Natural killer cell (primary cell): ENCODE data around the gene SYNDIG1. TPM values are rescaled to one million over a fixed set of nuclear protein-coding genes. Genes with fewer than 3 reads are reported as not detected.

Experiments used
- ATAC-seq, 3 donors: fragments of 150-1000 bp in 2 of 3; fragments of 200-7000 bp in 1 of 3; cut with Tn5 transposase; 1 replicate in 1 of 3; 2 replicates in 2 of 3; pipeline ENCODE4 v1.10.0; 2021; ENCODE audit warnings: mild to moderate bottlenecking in 2 of 3, moderate library complexity in 2 of 3
- DNase-seq, 2 donors: peaks; one replicate each; pipeline versions ENCODE4 v3.0.0 to v3.0.0-alpha.2; 2013 to 2021; ENCODE audit warnings: mixed read lengths in 1 of 2
- H3K27ac ChIP-seq: one replicate; pipeline ENCODE4 v1.5.1; 2013; ENCODE audit warnings: mild to moderate bottlenecking, low read length
- H3K27me3 ChIP-seq: one replicate; pipeline ENCODE4 v1.6.1; 2013; ENCODE audit warnings: low read length; ENCODE audit not compliant: control insufficient read depth, insufficient read depth
- H3K36me3 ChIP-seq: one replicate; pipeline ENCODE4 v1.6.1; 2013; ENCODE audit warnings: low read length; ENCODE audit not compliant: control insufficient read depth, insufficient read depth
- H3K4me1 ChIP-seq: one replicate; pipeline ENCODE4 v1.6.1; 2013; ENCODE audit warnings: low read length; ENCODE audit not compliant: control insufficient read depth, insufficient read depth
- H3K4me3 ChIP-seq: one replicate; pipeline ENCODE4 v1.5.1; 2013; ENCODE audit warnings: low read length
- H3K9me3 ChIP-seq: one replicate; pipeline ENCODE4 v1.6.1; 2013; ENCODE audit warnings: low read length; ENCODE audit not compliant: control insufficient read depth, insufficient read depth
- H3K27ac Mint-ChIP-seq, 2 donors: one replicate each; pipeline ENCODE4 v1.8.0; 2022; ENCODE audit warnings: mild to moderate bottlenecking in 2 of 2, mixed read lengths in 2 of 2, moderate library complexity in 1 of 2
- H3K27me3 Mint-ChIP-seq, 2 donors: one replicate each; pipeline ENCODE4 v1.8.0; 2022; ENCODE audit warnings: low read depth in 2 of 2, mixed read lengths in 2 of 2
- H3K36me3 Mint-ChIP-seq: one replicate; pipeline ENCODE4 v1.8.0; 2022; ENCODE audit warnings: mixed read lengths
- H3K4me1 Mint-ChIP-seq, 2 donors: one replicate each; pipeline ENCODE4 v1.8.0; 2022; ENCODE audit warnings: mixed read lengths in 2 of 2
- H3K4me3 Mint-ChIP-seq: one replicate; pipeline ENCODE4 v1.8.0; 2022; ENCODE audit warnings: mild to moderate bottlenecking, moderate library complexity, mixed read lengths
- H3K9me3 Mint-ChIP-seq, 2 donors: one replicate each; pipeline ENCODE4 v1.8.0; 2022; ENCODE audit warnings: mixed read lengths in 2 of 2
- WGBS: methylation state at CpG from one replicate; pipeline ENCODE4 v1.1.7; 2013; ENCODE audit warnings: missing lambda C conversion rate; ENCODE audit not compliant: insufficient coverage; 5-methylcytosine and 5-hydroxymethylcytosine counted together
- intact Hi-C: fragments of 100-400 bp; cut with micrococcal nuclease; formaldehyde crosslinking; loops from one replicate; pipeline ENCODE4 v1.14.2; 2022
- total RNA-seq, 4 donors: library from RNA; stranded (reverse); fragments of 120-200 nt in 1 of 4; gene quantifications; one replicate each; pipeline versions ENCODE4 v1.2.3 to v1.2.4, GENCODE V29; 2013 to 2022
- TF ChIP-seq, protein P1 (sequence below): fragments of 200-600 bp; IDR thresholded peaks from one replicate; pipeline ENCODE4 v1.8.0; 2022; ENCODE audit warnings: antibody characterized with exemption

Gene SYNDIG1
- total RNA-seq, 3 donors from 2014 or later (not counting 1 experiment from before 2014, with no cell fraction given): not detected

DNA sequence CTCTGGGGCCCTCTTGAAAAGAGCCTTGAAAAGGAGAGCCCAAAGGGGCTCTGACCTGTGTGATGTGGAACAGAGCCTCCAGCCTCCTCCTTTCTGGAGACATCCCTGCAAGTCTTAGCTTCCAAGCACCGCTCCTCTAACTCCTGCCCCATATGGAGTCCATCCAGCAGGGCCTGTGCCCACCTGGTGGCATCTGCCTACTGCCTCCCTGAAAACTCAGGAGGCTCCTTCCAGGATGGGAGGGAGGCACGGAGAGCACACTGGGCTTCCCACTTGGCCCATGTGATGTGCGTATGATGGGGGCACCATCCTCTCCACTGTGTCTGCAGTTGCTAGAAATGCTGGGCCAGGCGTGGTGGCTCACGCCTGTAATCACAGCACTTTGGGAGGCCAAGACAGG is 98.1 kb downstream of the SYNDIG1 start:
- no peaks in the 10 kb centered on the region for H3K9me3 Mint-ChIP-seq
- TF ChIP-seq, protein P1, sequence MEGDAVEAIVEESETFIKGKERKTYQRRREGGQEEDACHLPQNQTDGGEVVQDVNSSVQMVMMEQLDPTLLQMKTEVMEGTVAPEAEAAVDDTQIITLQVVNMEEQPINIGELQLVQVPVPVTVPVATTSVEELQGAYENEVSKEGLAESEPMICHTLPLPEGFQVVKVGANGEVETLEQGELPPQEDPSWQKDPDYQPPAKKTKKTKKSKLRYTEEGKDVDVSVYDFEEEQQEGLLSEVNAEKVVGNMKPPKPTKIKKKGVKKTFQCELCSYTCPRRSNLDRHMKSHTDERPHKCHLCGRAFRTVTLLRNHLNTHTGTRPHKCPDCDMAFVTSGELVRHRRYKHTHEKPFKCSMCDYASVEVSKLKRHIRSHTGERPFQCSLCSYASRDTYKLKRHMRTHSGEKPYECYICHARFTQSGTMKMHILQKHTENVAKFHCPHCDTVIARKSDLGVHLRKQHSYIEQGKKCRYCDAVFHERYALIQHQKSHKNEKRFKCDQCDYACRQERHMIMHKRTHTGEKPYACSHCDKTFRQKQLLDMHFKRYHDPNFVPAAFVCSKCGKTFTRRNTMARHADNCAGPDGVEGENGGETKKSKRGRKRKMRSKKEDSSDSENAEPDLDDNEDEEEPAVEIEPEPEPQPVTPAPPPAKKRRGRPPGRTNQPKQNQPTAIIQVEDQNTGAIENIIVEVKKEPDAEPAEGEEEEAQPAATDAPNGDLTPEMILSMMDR: no peak

DNA sequence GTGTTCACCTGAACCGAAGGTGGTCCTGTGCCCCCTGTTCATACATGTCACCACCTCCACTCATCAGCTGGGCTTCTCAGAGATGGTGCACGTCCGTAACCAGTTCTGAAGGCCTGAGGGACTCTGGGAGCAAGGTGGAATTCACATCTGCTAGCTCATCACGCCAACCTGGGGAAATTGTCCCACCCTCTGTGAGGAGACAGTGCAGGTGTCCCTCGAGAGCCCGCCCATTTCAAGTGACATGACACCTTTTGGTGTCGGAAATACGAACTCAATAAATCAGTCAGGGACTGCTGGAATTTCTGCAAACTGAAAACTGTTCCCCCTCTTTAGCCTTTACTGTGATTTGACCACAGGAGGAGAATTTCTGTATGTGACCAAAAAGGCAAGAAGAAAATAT is 99.4 kb downstream of the SYNDIG1 start:
- Mint-ChIP-seq H3K4me3 (no peak overlapping the region), H3K27ac (no peak overlapping the region), H3K27me3 (peaks cover 2 to 16% of the 10 kb centered on the region in 2 donors), H3K4me1 (no peaks in the 10 kb centered on the region), H3K36me3 (no peaks in the 10 kb centered on the region), H3K9me3 (no peaks in the 10 kb centered on the region)
- H3K4me1 ChIP-seq: no peaks in the 10 kb centered on the region
- no peak for DNase-seq
- no peak for ATAC-seq
- WGBS: 87% methylated on average over 8 of the region's 8 CpGs
- intact Hi-C loops: no loop called here
- H3K27ac ChIP-seq: no peak overlapping the region
- TF ChIP-seq, protein P1: no peak
- no peaks in the 10 kb centered on the region for H3K27me3 ChIP-seq
- H3K9me3 ChIP-seq: peaks cover under 1% of the 10 kb centered on the region
- no peak overlapping the region for H3K4me3 ChIP-seq
- no peaks in the 10 kb centered on the region for H3K36me3 ChIP-seq

More for the DNA sequence above, 98.1 kb downstream of the SYNDIG1 start:
- Mint-ChIP-seq H3K4me1 (no peaks in the 10 kb centered on the region), H3K4me3 (no peak overlapping the region), H3K36me3 (no peaks in the 10 kb centered on the region), H3K27ac (no peak overlapping the region), H3K27me3 (peaks cover 2 to 16% of the 10 kb centered on the region in 2 donors)
- Histone ChIP-seq H3K4me1 (no peaks in the 10 kb centered on the region), H3K27ac (no peak overlapping the region), H3K36me3 (no peaks in the 10 kb centered on the region), H3K27me3 (no peaks in the 10 kb centered on the region), H3K9me3 (peaks cover 8% of the 10 kb centered on the region), H3K4me3 (no peak overlapping the region)
- DNase-seq (no peak), ATAC-seq (no peak)
- intact Hi-C loops: no loop called here
- WGBS: 75% methylated on average over 5 of the region's 5 CpGs

DNA sequence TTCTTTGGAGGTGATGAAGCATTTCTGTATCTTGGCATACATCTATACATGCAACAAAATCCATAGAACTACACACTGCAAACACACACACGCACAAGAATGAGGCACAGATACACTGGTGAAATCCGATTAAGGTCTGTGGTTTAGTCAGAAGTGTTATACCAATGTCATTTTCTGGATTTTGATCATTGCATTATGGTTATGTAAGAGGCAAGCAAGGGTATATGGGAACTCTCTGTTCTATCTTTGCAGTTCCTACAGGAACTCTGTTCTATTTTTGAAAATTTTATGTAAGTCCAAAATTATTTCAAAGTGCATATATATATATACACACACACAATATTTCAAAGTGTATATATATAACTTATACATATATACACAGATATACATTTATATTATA is 101.7 kb downstream of the SYNDIG1 start:
- no peaks in the 10 kb centered on the region for H3K4me1 Mint-ChIP-seq

DNA sequence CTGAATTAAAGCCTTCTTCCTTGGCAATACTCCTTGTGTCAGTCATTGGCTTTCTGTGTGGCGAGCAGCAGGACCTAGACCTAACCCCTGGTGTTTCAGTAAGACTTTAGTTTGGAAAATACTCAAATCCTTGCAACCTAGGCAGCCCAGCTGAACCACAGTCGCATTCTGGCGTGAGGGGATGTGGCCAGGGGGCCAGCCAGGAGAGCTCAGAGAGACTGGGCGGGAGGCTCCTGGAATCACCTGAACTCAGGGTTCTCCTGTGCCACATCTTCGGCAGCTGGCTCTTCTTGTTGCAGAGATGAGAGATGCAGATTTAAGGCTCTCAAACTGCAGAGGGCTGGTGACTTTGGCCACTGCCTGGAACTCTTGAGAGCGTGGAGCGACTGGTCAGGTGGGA is 102.7 kb downstream of the SYNDIG1 start:
- Histone ChIP-seq H3K4me3 (no peak overlapping the region), H3K36me3 (no peaks in the 10 kb centered on the region), H3K27ac (no peak overlapping the region), H3K9me3 (no peaks in the 10 kb centered on the region), H3K4me1 (no peaks in the 10 kb centered on the region), H3K27me3 (no peaks in the 10 kb centered on the region)
- H3K27ac Mint-ChIP-seq: no peak overlapping the region
- intact Hi-C loops: no loop called here
- H3K4me1 Mint-ChIP-seq: no peaks in the 10 kb centered on the region
- WGBS: 94% methylated on average over 7 of the region's 7 CpGs
- H3K27me3 Mint-ChIP-seq: peaks cover 0 to 4% of the 10 kb centered on the region in 2 donors
- no peak for ATAC-seq
- H3K4me3 Mint-ChIP-seq: no peak overlapping the region
- TF ChIP-seq, protein P1: no peak
- H3K36me3 Mint-ChIP-seq: no peaks in the 10 kb centered on the region
- H3K9me3 Mint-ChIP-seq: no peaks in the 10 kb centered on the region
- no peak for DNase-seq

More for the DNA sequence above, 101.7 kb downstream of the SYNDIG1 start:
- no peak overlapping the region for H3K4me3 Mint-ChIP-seq
- Histone ChIP-seq H3K27me3 (no peaks in the 10 kb centered on the region), H3K4me1 (no peaks in the 10 kb centered on the region), H3K4me3 (no peak overlapping the region), H3K36me3 (no peaks in the 10 kb centered on the region), H3K27ac (no peak overlapping the region), H3K9me3 (no peaks in the 10 kb centered on the region)
- DNase-seq (no peak), ATAC-seq (no peak)
- WGBS: 83% methylated on average over 1 of the region's 2 CpGs
- no peaks in the 10 kb centered on the region for H3K27me3 Mint-ChIP-seq
- no peak overlapping the region for H3K27ac Mint-ChIP-seq
- intact Hi-C loops: no loop called here
- no peaks in the 10 kb centered on the region for H3K9me3 Mint-ChIP-seq
- TF ChIP-seq, protein P1: no peak
- H3K36me3 Mint-ChIP-seq: no peaks in the 10 kb centered on the region
